WTC11 (cell line): ENCODE measurements around the gene NDUFS2. TPM values are rescaled to one million over a fixed set of nuclear protein-coding genes. Genes with fewer than 3 reads are reported as not detected.

ENCODE experiments used
- ATAC-seq: fragments of 200-7000 bp; cut with Tn5 transposase; 2 replicates; pipeline ENCODE4 v1.10.0; 2021; ENCODE audit warnings: mild to moderate bottlenecking, moderate library complexity
- CTCF ChIA-PET: fragments of 300-600 bp; sonication (Branson Sonifier 250); formaldehyde crosslinking; loops from one replicate; lab custom pipeline; 2021; ENCODE audit warnings: antibody characterized with exemption; lab: Charles Lee
- POLR2A ChIA-PET: fragments of 350-600 bp; sonication (Branson Sonifier 250); formaldehyde crosslinking; loops from one replicate; lab custom pipeline; 2021; ENCODE audit warnings: antibody characterized with exemption; lab: Charles Lee
- DNase-seq: peaks from one replicate; pipeline ENCODE4 v3.0.0; 2021; ENCODE audit warnings: low spot score
- H3K27ac Mint-ChIP-seq: 2 replicates; pipeline ENCODE4 v1.8.0; 2021; ENCODE audit warnings: mixed read lengths
- H3K27me3 Mint-ChIP-seq: 2 replicates; pipeline ENCODE4 v1.8.0; 2021; ENCODE audit warnings: low read depth, mild to moderate bottlenecking, moderate library complexity, mixed read lengths
- H3K36me3 Mint-ChIP-seq: 2 replicates; pipeline ENCODE4 v1.8.0; 2021; ENCODE audit warnings: mixed read lengths
- H3K4me1 Mint-ChIP-seq: 2 replicates; pipeline ENCODE4 v1.8.0; 2022; ENCODE audit warnings: mixed read lengths
- H3K4me3 Mint-ChIP-seq: 2 replicates; pipeline ENCODE4 v1.8.0; 2021; ENCODE audit warnings: mild to moderate bottlenecking, moderate library complexity, mixed read lengths
- H3K9me3 Mint-ChIP-seq: 2 replicates; pipeline ENCODE4 v1.8.0; 2021; ENCODE audit warnings: mixed read lengths
- AFF4 ChIP-seq: sonication (generic); formaldehyde crosslinking; IDR thresholded peaks from 2 replicates; pipeline ENCODE4 v1.8.1; 2023; ENCODE audit warnings: mild to moderate bottlenecking, missing genetic modification reagents, borderline replicate concordance
- CREM ChIP-seq: sonication (generic); formaldehyde crosslinking; IDR thresholded peaks from 2 replicates; pipeline ENCODE4 v1.8.1; 2022; ENCODE audit warnings: mild to moderate bottlenecking, missing genetic modification reagents, moderate library complexity
- ETV6 ChIP-seq: sonication (generic); formaldehyde crosslinking; IDR thresholded peaks from 2 replicates; pipeline ENCODE4 v1.8.1; 2022; ENCODE audit warnings: mild to moderate bottlenecking, missing genetic modification reagents
- FOXP4 ChIP-seq: sonication (generic); formaldehyde crosslinking; IDR thresholded peaks from 2 replicates; pipeline ENCODE4 v1.8.0; 2022; ENCODE audit warnings: mild to moderate bottlenecking, missing genetic modification reagents
- GABPB1 ChIP-seq: sonication (generic); formaldehyde crosslinking; IDR thresholded peaks from 2 replicates; pipeline ENCODE4 v1.8.1; 2023; ENCODE audit warnings: mild to moderate bottlenecking, missing genetic modification reagents
- MAX ChIP-seq: sonication (generic); formaldehyde crosslinking; IDR thresholded peaks from 2 replicates; pipeline ENCODE4 v1.8.0; 2022; ENCODE audit warnings: mild to moderate bottlenecking, missing genetic modification reagents
- NR1H2 ChIP-seq: sonication (generic); formaldehyde crosslinking; IDR thresholded peaks from 2 replicates; pipeline ENCODE4 v1.9.0; 2021; ENCODE audit warnings: mild to moderate bottlenecking, moderate library complexity, missing genetic modification reagents
- NR3C1 ChIP-seq: sonication (generic); formaldehyde crosslinking; conservative IDR thresholded peaks from 2 replicates; pipeline ENCODE4 v1.8.1; 2023; ENCODE audit warnings: low read depth, mild to moderate bottlenecking, missing genetic modification reagents
- PRRX2 ChIP-seq: fragments of 250-450 bp; sonication (Bioruptor Pico); IDR thresholded peaks from 2 replicates; pipeline ENCODE4 v1.8.0; 2021; ENCODE audit warnings: mild to moderate bottlenecking
- SMAD4 ChIP-seq: sonication (generic); formaldehyde crosslinking; IDR thresholded peaks from 2 replicates; pipeline ENCODE4 v1.8.0; 2022; ENCODE audit warnings: mild to moderate bottlenecking, missing genetic modification reagents
- TEAD1 ChIP-seq: sonication (generic); formaldehyde crosslinking; IDR thresholded peaks from 2 replicates; pipeline ENCODE4 v1.8.0; 2022; ENCODE audit warnings: mild to moderate bottlenecking, missing genetic modification reagents
- TEAD4 ChIP-seq: sonication (generic); formaldehyde crosslinking; IDR thresholded peaks from 2 replicates; pipeline ENCODE4 v1.8.0; 2022; ENCODE audit warnings: mild to moderate bottlenecking, missing genetic modification reagents
- TP53 ChIP-seq: sonication (generic); formaldehyde crosslinking; IDR thresholded peaks from 2 replicates; pipeline ENCODE4 v1.8.1; 2023; ENCODE audit warnings: mild to moderate bottlenecking, missing genetic modification reagents
- ZNF396 ChIP-seq: fragments of 250-450 bp; sonication (Bioruptor Pico); IDR thresholded peaks from 2 replicates; pipeline ENCODE4 v1.8.0; 2021; ENCODE audit warnings: mild to moderate bottlenecking, moderate library complexity, borderline replicate concordance
- ZNF671 ChIP-seq: fragments of 250-450 bp; sonication (Bioruptor Pico); IDR thresholded peaks from 2 replicates; pipeline ENCODE4 v1.8.0; 2021; ENCODE audit warnings: mild to moderate bottlenecking
- total RNA-seq: library from RNA; stranded (reverse); gene quantifications from 3 replicates; pipeline ENCODE4 v1.2.3, GENCODE V29; 2021
- TF ChIP-seq, protein P1 (sequence below): sonication (generic); formaldehyde crosslinking; IDR thresholded peaks from 2 replicates; pipeline ENCODE4 v1.8.1; 2023; ENCODE audit warnings: mild to moderate bottlenecking, missing genetic modification reagents
- TF ChIP-seq, protein P2 (sequence below): sonication (generic); formaldehyde crosslinking; IDR thresholded peaks from 2 replicates; pipeline ENCODE4 v1.8.0; 2023; ENCODE audit warnings: missing genetic modification reagents
- TF ChIP-seq, protein P3 (sequence below): sonication (generic); formaldehyde crosslinking; IDR thresholded peaks from 2 replicates; pipeline ENCODE4 v1.8.0; 2022; ENCODE audit warnings: missing genetic modification reagents
- TF ChIP-seq, protein P4 (sequence below): sonication (generic); formaldehyde crosslinking; IDR thresholded peaks from 2 replicates; pipeline ENCODE4 v1.8.0; 2023; ENCODE audit warnings: mild to moderate bottlenecking, missing genetic modification reagents
- TF ChIP-seq, protein P5 (sequence below): sonication (generic); formaldehyde crosslinking; IDR thresholded peaks from 2 replicates; pipeline ENCODE4 v1.8.1; 2023; ENCODE audit warnings: mild to moderate bottlenecking, moderate library complexity, missing genetic modification reagents

Gene NDUFS2
- total RNA-seq, 1 experiment from 2014 or later: 108 TPM

DNA sequence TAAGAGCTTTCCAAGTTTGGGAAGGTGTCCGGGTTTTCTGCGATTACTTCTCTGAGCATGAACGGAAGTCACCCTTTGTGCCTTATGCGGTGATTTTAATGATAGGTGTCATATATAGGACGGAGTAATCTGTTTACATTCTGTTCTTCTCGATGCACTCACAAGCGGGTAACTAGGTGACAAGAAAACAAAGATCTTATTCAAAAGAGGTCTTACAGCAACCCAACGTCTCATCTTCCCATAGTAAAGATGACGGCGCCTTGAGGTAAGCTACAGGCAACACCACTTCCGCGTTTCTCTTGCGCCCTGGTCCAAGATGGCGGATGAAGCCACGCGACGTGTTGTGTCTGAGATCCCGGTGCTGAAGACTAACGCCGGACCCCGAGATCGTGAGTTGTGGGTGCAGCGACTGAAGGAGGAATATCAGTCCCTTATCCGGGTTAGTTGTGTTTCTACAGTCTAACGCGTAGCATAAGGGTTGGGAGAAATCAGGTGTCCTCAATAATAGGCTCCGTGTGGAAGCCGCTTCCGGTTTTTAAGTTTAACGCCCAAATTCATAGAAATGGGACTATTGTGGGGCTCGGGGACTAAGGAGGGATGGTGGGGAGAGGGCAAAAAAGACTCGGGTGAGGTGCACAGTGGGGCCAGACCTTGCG is 48.4 kb upstream of the NDUFS2 start, which contains the start of gene UFC1:
TSS of gene UFC1 (plus strand) at position 297 of the 656 bp plus-strand sequence. CDS start at position 317, 20 bp downstream.
- DNase-seq (peak; percentile 71), ATAC-seq (peak; percentile 92)
- ChIA-PET POLR2A (interaction anchor here (1.0 to 1.4 kb wide), 4 partner anchors 12 to 132 kb away, joined by 3 to 13 read pairs (median 6); partner anchors contain the start of genes B4GALT3, DEDD and PPOX), CTCF (interaction anchor here (0.9 to 2.7 kb wide), 4 partner anchors 12 to 202 kb away, joined by 3 to 18 read pairs (median 4); partner anchors contain the start of genes DEDD, PPOX and USF1)
- Mint-ChIP-seq H3K27me3 (no peaks in the 10 kb centered on the region), H3K4me1 (peaks cover 16% of the 10 kb centered on the region), H3K27ac (peak within 1 kb of the TSS; percentile 100), H3K4me3 (peak within 1 kb of the TSS; percentile 99), H3K9me3 (no peaks in the 10 kb centered on the region), H3K36me3 (peaks cover 7% of the 10 kb centered on the region)
- TF ChIP-seq TP53 (no peak), PRRX2 (CRISPR knock-in tag) (no peak), FOXP4 (peak; percentile 59; the same call in 1 of the 2 replicates), ZNF671 (CRISPR knock-in tag) (no peak), NR1H2 (CRISPR knock-in tag) (no peak), SMAD4 (CRISPR knock-in tag) (no peak), AFF4 (no peak), MAX (CRISPR knock-in tag) (peak; percentile 74; the same call in 1 of the 2 replicates), TEAD1 (no peak), CREM (CRISPR knock-in tag) (0 out of 2 replicates have a peak, but pooled peaks have one; percentile 59), TEAD4 (no peak), GABPB1 (CRISPR knock-in tag) (peak; percentile 80), ETV6 (CRISPR knock-in tag) (peak; percentile 86), NR3C1 (CRISPR knock-in tag) (no peak), ZNF396 (CRISPR knock-in tag) (no peak)
- TF ChIP-seq, protein P1, sequence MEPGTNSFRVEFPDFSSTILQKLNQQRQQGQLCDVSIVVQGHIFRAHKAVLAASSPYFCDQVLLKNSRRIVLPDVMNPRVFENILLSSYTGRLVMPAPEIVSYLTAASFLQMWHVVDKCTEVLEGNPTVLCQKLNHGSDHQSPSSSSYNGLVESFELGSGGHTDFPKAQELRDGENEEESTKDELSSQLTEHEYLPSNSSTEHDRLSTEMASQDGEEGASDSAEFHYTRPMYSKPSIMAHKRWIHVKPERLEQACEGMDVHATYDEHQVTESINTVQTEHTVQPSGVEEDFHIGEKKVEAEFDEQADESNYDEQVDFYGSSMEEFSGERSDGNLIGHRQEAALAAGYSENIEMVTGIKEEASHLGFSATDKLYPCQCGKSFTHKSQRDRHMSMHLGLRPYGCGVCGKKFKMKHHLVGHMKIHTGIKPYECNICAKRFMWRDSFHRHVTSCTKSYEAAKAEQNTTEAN (CRISPR knock-in tag): no peak
- TF ChIP-seq, protein P2, sequence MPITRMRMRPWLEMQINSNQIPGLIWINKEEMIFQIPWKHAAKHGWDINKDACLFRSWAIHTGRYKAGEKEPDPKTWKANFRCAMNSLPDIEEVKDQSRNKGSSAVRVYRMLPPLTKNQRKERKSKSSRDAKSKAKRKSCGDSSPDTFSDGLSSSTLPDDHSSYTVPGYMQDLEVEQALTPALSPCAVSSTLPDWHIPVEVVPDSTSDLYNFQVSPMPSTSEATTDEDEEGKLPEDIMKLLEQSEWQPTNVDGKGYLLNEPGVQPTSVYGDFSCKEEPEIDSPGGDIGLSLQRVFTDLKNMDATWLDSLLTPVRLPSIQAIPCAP (CRISPR knock-in tag): peak; percentile 76
- TF ChIP-seq, protein P3, sequence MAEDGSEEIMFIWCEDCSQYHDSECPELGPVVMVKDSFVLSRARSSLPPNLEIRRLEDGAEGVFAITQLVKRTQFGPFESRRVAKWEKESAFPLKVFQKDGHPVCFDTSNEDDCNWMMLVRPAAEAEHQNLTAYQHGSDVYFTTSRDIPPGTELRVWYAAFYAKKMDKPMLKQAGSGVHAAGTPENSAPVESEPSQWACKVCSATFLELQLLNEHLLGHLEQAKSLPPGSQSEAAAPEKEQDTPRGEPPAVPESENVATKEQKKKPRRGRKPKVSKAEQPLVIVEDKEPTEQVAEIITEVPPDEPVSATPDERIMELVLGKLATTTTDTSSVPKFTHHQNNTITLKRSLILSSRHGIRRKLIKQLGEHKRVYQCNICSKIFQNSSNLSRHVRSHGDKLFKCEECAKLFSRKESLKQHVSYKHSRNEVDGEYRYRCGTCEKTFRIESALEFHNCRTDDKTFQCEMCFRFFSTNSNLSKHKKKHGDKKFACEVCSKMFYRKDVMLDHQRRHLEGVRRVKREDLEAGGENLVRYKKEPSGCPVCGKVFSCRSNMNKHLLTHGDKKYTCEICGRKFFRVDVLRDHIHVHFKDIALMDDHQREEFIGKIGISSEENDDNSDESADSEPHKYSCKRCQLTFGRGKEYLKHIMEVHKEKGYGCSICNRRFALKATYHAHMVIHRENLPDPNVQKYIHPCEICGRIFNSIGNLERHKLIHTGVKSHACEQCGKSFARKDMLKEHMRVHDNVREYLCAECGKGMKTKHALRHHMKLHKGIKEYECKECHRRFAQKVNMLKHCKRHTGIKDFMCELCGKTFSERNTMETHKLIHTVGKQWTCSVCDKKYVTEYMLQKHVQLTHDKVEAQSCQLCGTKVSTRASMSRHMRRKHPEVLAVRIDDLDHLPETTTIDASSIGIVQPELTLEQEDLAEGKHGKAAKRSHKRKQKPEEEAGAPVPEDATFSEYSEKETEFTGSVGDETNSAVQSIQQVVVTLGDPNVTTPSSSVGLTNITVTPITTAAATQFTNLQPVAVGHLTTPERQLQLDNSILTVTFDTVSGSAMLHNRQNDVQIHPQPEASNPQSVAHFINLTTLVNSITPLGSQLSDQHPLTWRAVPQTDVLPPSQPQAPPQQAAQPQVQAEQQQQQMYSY (CRISPR knock-in tag): peak; percentile 22; the same call in 1 of the 2 replicates
- TF ChIP-seq, protein P4, sequence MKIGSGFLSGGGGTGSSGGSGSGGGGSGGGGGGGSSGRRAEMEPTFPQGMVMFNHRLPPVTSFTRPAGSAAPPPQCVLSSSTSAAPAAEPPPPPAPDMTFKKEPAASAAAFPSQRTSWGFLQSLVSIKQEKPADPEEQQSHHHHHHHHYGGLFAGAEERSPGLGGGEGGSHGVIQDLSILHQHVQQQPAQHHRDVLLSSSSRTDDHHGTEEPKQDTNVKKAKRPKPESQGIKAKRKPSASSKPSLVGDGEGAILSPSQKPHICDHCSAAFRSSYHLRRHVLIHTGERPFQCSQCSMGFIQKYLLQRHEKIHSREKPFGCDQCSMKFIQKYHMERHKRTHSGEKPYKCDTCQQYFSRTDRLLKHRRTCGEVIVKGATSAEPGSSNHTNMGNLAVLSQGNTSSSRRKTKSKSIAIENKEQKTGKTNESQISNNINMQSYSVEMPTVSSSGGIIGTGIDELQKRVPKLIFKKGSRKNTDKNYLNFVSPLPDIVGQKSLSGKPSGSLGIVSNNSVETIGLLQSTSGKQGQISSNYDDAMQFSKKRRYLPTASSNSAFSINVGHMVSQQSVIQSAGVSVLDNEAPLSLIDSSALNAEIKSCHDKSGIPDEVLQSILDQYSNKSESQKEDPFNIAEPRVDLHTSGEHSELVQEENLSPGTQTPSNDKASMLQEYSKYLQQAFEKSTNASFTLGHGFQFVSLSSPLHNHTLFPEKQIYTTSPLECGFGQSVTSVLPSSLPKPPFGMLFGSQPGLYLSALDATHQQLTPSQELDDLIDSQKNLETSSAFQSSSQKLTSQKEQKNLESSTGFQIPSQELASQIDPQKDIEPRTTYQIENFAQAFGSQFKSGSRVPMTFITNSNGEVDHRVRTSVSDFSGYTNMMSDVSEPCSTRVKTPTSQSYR (CRISPR knock-in tag): 0 out of 2 replicates have a peak, but pooled peaks have one; percentile 31
- TF ChIP-seq, protein P5, sequence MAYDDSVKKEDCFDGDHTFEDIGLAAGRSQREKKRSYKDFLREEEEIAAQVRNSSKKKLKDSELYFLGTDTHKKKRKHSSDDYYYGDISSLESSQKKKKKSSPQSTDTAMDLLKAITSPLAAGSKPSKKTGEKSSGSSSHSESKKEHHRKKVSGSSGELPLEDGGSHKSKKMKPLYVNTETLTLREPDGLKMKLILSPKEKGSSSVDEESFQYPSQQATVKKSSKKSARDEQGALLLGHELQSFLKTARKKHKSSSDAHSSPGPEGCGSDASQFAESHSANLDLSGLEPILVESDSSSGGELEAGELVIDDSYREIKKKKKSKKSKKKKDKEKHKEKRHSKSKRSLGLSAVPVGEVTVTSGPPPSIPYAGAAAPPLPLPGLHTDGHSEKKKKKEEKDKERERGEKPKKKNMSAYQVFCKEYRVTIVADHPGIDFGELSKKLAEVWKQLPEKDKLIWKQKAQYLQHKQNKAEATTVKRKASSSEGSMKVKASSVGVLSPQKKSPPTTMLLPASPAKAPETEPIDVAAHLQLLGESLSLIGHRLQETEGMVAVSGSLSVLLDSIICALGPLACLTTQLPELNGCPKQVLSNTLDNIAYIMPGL (CRISPR knock-in tag): 0 out of 2 replicates have a peak, but pooled peaks have one; percentile 47
